NCI-H345 treated with DMSO at 0.1 percent for 48 hours (cell line): ENCODE measurements around the gene BTG1.
"Not testable (repeated sequence)": the region's sequence is repeated elsewhere in the genome, so short reads cannot be mapped to it uniquely, and the experiment has no call there.

Experiments
- DNase-seq: peaks from one replicate; lab custom pipeline; 2025; ENCODE audit not compliant: unreplicated experiment; lab: John Stamatoyannopoulos, UW

The BTG1 gene

DNA sequence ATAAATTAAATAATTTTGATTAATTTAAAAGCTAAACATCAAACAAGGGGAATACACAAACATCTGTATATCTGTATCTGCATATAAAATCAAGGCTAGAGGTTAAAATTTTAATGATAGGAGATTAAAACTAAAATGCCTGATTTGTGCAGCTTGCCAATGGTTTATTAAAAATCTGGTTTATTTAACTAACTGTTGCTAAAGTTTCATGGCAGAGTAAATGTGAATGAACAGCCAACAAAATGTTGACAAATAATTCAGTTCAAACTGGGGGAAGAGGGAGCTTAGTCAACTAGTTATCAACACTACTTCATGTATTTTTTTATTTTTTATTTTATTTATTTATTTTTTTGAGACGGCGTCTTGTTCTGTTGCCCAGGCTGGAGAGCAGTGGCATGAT, 43.0 kb downstream of the BTG1 start:
- no peak for DNase-seq

DNA sequence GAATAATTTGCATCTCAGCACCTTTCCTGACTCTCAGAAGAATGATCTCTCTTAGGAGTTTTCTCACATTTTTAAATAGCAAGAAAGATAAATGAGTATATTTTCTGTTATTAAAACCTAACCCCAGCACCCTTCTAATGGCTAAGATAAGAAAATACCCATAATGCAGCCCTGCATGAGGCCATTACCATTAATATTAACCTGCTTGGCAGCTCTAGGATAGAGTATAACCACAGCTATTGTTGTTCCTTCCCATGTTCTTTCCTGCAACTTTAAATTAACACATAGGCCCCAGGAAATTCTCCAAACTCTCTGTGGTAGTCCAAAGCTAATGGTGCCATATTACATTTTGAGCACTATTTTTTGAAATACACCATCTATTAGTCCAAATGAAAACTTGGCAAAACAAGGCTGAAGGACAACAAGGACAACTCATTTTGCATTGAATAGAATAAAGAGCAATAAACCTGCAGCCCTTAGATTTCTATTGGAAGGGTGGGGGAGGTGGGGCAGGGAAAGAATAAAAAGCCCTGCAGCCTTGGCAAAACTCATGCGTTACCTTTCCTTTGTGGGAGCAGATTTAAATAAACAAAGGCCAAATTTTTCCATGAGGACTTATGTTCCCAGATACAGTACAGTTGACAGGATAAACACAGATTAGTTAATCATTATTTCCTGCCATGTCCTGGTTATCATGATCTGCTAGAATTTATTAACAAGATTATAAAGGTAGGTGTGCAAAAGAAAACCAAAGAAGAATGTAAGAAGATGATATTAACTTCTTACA, 46.9 kb downstream of the BTG1 start:
- no peak for DNase-seq

DNA sequence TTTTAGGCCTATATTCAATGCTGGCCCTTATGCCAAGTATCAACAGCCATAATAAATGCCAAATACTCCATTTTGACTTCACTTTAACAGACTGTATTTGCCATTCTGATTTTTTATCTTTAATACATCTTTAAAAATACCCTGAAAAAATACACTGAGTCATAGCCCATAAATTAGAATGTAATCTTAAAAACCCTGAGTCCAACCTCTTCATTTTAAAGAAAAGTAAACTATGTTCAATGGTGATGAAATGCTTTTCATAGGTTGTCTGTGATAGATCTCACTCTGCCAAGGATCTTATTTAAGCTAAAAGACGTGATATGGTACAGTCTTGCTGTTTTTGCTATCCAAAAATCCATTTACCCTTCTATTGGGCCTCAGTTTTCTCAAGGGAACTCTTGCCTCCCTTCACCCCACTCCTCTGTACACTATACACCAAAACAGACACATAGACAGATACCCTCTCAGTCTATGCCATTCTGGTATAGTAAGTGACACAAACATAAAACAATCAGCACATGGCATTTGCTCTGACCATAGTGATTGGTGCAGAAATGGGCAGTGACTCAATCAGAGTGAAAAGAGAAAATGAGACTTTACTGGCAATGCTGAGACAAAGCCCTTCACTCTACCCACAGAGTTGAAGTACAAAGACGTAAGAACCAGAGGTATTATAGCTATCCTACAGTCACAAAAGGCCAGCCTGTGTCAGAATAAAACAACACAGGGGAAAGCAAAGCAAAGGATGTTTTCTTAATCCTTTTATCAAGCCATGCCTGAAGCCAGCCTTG, 49.1 kb downstream of the BTG1 start:
- DNase-seq: no peak

GRCh38 chr12:92094751-92095161, 50.9 kb downstream of the BTG1 start:
- DNase-seq: no peak

DNA sequence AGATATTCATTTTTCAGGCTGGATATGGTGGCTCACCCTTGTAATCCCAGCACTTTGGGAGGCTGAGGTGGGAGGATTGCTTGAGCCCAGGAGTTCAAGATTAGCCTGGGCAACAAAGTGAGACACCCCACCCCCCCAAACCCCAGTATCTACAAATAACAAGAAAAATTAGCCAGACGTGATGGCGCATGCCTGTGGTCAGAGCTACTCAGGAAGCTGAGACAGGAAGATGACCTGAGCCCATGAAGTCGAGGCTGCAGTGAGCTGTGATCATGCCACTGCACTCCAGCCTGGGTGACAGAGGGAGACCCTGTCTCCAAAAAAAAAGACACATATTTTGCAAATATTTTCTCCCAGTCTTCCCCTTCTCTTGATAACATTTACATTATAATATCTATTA, 51.3 kb downstream of the BTG1 start:
- not testable (repeated sequence) for DNase-seq
